ENCODE data around the gene RAX.

Gene RAX

DNA sequence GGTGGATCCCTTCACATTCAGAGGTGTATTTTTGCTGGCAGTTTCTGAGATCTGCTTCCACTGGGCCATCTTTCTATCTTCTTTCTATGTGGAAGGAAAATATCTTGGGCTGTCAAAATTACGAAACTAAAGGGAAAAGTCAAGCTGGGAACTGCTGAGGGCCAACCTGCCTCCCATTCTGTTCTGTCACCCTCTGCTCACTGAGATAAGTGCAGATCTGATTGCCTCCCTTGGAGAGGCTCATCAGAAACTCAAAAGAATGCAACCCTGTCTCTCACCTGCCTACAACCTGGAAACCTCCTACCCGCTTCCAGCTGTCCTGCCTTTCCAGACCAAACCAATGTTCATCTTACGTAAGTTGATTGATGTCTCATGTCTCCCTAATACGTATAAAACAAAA, 26.5 kb downstream of the RAX start:
- DNase-seq (ENCODE audit: low read depth) = no peak

DNA sequence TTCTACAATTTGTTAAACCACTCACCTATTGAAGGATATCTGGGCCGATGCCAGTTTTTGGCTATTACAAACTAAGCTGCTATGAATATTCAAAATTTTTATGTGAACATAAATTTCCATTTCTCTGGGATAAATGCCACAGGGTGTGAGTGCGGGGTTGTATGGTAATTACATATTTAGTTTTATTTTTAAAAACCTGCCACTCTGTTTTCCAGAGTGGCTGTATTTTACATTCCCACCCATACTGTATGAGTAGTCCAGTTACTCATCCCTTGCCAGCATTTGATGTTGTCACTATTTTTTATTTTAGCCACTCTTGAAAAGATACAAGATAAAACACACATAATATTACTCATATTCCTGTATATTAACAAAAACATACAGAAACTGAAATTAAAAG, 30.3 kb downstream of the RAX start:
- no peak for DNase-seq (ENCODE audit: low read depth)

DNA sequence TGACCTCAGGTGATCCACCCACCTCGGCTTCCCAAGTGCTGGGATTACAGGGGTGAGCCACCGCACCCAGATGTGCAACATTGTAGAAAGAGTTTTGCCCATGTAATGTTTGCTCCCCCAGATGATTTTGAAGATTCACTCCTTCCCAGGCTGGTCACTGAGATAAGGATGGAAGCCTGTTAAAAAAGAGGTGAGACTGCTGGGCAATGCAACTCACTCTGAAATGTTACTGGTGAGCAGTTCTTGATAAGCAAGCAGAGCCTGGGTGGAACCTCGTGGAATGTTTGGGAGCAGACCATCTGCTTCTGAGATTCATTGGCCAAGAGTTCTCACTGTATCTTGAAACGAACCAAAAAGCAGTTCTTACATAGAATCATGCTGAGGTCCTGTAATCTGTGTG, 33.6 kb downstream of the RAX start:
- DNase-seq (ENCODE audit: low read depth) = no peak

DNA sequence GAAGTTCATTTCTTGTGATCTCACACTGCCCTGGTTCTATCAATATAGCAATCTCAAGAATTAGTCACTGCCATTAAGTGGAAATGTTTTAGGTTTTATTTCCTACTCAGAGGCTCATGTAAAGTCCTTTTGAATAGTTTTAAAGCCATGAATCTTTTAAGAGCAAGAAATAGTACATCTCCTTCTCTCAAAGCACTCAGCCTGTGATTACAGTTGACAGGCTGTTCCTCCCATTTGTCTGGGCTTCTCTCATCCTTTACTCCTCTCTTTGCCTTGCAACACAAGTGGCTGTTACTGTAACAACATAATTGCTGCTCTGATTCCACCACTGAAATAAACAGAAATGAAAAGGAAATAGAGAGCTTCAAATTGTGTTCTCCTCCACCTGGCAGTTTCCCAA, 34.9 kb downstream of the RAX start:
- no peak for DNase-seq (ENCODE audit: low read depth)

DNA sequence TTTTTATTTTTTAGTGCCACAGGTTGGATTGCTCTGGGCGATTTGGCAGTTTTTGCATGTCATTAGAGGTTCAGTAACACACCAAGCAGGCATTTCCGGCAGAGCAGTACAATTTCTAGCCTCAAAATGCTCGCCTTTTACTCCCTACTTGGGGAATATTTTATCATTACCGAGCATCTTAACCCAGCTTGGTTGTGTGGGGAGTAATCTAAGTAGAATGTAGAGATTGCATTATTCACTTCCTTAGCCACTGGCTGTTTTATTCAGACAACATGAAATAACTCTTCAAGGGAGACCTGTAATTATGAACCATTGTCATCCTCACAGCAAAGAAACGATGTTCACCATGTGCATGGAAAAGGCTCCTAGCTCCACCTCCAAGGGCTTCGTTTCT, 40.2 kb downstream of the RAX start:
- DNase-seq (ENCODE audit: low read depth) = no peak

DNA sequence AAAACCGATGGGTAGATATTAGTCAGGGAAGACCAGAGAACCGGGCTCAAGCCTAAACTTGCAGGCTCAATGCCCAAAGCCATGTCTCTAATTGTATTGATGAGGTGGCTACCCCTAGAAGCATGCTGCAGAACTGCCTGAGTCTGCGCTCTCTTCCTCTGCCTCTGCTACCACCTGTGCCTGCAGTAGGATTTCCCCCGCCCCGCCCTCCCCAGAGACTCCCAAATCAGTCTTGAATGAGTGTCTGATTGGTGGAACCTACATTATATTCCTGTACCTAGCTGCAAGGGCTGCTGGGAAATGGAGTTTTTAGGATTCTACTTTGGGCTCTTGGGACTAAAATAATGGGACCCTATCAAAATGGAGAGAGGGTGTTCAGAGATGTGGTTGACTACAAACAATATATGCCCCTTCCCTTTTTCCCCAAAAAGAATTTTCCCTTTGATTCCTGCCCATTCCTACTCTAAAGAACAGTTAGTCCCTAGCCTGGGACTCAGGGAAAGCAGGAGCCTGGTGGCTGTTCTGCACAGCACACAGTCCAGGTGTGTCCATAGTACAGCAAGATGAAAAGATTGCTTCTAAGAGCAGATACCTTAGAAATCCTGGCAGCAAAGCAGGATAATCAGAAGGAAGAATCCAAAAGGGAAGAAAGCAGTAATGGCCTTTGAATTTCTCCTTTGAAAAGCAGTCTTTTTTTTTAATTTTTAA, 40.8 kb downstream of the RAX start:
- DNase-seq (ENCODE audit: low read depth) = no peak

DNA sequence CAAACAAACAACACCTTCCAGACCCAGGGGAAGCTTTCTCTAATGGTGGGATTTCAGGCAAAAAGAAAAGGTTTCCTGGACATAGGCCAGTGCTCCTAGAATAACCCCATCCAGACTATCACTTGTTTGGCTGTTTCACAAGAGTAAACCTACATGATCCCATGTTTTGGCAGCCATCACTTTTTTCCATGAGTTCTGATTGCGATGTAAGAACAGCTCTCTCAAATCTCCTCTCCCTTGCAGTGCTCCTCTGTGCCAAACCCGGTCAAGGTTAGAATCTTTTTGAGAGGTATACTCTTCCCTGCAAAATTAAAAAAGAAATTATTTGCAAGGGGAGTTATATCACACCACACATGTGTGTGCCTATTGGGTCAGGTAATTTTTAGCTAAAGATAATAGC, 41.4 kb downstream of the RAX start:
- no peak for DNase-seq (ENCODE audit: low read depth)

DNA sequence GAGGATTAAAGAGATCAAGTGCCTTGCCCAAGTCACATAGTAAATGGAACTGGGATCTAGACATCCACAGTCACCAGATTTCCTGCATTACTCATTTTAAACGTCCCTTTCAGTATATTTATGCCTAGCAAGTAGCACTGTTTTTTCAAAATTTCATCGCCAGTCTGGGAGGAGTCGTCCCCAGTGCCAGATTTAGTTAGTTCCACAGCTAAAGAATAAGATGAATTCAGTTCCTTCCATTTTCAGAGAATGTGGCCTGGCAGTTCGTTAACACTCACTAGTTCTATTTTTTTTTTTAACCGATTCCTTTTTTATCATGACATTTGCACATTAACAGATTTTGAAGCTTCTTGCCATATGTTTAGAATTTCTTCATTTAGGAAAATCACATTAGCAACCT, 42.1 kb downstream of the RAX start:
- DNase-seq (ENCODE audit: low read depth) = no peak

DNA sequence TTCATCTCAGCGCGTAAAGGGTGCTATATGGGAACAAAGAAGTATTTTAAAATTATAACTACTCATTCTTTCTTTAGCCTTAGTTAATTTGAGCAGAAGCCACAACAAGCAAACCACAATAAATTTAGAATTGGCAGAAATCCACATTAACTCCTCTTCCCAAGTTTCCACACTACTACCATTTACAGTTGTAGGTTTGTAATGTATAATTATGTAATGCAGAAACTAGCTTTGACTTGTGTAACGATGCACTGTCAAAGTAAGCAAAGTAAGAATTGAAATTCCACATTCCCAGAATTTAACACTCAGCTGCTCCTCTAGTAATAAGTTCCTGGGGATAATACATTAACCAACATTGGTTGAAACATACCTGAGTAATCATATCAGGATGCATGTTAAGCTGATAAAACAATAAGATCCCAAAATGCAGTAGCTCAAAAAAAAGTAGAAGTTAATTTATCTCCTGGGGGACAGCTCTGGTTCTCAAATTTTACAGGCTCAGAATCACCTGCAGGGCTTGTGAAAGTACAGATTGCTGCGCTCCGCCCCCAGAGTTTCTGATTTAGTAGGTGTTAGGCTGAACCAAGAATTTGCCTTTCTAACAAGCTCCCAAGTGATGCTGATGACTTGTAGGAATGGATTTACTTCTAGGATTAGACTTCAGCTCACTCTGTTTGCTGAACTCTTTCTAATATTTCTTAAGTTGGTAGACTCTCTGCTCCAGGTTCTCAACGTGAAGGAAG, 43.4 kb downstream of the RAX start:
- DNase-seq (ENCODE audit: low read depth) = no peak

DNA sequence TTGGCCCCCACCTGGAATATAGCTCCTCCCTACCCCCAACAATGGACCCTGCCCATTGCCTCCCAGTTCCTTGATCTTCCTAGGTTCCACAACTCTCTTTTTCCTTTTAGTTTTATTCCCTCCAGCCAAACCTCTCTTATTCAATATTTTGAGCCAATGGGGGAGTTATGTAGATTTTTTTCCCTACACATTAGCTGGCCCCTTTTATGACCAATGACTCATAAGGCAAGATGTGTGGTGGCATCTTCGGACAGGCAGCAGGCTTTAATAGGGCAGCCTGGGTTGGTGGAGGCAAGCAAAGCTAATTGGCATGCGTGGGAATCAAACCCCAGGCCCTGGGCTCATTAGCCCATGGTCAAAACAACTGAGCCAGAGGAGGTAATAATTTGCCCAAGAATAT, 44.1 kb downstream of the RAX start:
- DNase-seq (ENCODE audit: low read depth) = no peak

DNA sequence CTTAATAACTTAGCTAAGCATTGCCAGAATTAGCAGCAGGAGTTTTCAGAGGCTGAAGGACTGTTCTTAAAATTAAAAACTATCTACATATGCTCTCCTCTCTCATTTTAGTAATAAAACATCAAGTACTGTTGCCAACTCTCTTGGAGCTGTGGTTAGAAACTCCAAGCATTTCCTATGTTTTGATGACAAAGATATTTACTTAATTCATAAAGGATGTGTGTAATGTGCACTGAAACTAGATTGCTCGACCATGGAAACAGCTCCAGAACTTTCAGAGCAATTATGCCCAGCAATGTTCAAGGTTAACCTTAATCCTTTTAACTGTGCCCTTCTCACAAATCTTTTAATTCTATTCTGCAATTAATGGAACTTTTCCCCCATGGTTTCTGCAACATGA, 44.9 kb downstream of the RAX start:
- DNase-seq (ENCODE audit: low read depth) = no peak

DNA sequence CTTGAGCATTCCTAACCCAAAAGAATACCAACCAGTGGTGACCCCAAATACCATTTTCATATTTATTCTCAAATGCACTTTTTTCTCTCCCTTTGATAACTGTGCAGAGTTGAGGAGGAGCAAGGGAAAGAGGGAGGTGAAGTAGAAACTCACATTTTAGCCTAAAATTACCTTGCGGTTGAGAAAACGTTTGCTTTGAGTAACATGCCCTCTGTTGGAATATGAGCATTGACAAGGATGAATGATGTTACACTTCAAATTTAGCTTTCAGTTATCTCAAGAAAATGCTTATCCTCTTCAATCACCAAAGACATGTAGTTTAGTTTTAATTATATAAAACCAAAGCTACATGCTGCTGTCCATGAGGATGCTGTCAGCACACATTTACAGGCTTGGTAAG, 50.9 kb downstream of the RAX start:
- DNase-seq (ENCODE audit: low read depth) = no peak

DNA sequence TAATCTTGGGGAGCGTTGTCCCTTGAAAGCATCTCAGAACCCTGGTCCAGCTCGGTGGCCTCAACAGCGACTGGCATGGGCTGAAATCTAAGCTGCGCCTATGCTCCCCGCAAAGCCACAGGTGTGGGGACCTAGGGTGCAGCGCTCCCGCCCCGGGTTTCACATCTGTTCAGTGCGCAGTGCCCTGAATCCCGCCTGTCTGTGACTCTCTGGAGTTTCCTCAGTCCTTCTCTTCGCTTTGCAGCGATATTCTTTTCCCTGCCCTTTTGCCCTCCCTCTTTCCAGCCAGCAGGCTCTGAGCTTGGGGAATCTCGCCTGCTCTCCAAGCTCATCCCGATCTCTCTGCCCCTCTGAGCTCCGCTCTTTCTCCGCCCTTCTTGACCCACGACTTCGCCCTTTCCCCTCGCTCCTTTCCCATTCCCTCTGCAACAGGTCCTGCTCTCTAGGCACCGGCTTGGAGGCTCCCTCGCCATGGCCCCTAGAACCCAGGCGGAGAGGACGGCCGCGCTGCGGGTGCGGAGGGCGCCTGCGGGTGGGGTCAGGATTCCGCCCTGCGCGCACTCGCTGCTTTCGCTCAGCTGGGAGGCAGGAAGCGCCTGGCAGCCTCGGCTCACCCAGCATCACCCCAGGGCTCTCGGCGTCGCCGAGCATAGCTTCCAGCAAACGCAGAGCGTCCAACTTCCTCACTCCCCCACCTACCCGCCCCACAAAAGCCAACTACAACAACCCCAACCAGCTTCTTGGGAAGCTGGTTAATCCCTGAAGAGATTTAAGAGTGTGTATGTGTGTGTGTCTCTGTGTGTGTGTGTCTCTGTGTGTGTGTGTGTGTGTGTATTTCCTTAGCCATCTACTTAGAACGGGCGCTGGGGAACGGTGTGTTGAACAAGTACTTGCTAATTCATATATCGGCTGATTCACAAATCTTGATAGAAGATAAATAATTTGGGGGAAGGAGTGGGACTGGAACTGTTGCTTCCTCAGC, 52.2 kb downstream of the RAX start:
- DNase-seq (ENCODE audit: low read depth) = no peak

DNA sequence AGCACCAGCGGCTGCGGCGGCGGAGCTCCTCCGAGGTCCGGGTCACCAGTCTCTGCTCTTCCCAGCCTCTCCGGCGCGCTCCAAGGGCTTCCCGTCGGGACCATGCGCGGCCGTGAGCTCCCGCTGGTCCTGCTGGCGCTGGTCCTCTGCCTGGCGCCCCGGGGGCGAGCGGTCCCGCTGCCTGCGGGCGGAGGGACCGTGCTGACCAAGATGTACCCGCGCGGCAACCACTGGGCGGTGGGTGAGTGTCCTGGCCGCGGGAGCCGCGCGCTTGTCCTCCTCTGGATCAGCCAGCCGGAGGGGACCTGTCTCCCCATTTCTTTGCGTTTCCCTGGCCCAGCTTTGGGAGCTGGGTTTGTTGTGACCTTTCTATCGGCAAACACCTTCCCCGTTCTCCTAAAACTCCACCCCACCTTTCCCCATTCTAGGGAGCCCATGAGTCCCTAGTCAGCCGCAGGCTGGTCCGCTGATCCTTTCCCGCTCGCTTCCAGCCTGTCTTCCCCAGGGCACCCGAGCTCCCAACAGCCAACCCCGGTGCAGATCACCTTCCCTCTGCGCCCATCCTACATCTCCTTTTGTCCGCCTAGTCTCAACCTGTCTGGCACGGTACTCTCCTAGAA, 53.0 kb downstream of the RAX start:
- no peak for DNase-seq (ENCODE audit: low read depth)

DNA sequence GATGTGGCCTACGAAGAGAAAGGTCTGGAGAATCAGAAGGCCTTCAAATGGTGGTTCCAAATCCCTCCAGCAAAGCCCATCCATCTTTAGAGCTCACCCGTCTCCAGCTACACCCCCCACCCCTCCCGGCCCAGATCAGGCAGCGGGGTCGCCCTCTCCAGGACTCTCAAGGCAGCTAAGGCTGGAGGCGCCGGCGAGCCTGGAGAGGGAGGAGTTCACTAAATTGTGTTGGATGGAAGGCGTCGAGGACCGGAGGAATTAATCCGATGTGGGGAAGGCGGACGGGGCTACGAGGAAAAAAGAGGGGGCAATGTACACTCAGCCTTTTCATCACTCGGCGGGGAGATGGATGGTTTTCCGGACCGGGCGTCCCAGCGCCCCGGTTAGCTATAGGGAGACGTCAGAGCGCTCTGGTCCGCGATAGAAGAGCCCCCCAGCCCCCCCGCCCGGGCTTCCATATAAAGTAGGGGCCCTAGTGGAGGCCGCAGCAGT, 53.5 kb downstream of the RAX start, which contains the start of gene GRP:
Gene GRP (plus strand): TSS at position 487 of the 492 bp plus-strand sequence. CDS start 108 bp downstream, outside the sequence.
- no peak for DNase-seq (ENCODE audit: low read depth)

DNA sequence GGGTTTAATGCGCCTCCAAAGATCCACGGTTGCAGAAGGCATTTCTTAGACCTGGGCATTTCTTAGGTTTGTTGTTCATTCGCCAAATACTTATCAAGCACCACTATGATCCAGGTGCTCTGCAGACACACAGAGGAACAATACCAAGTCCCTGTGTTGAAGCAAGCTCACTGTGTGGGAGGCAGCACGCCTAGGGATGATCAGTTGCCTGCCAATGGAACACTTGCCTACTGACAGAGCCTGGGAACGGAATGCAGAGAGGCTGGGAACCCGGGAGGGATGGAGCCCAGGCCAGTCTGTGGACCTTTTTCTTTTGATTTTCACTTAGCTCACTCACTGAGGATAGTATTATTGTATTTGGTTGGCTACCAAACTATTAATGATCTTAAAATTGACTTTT, 55.2 kb downstream of the RAX start:
- DNase-seq (ENCODE audit: low read depth) = no peak

Measured in activated T-helper 9 cell treated with anti-CD3 and anti-CD28 coated beads, Interleukin-2, amount 50 U/mL, for 16 hours (primary cell).